BJ (cell line): Measurements from ENCODE around the gene SYPL1. TPM values are rescaled to one million over a fixed set of nuclear protein-coding genes. Genes with fewer than 3 reads are reported as not detected.

Experiments
- CTCF ChIA-PET: fragments of 350-600 bp; formaldehyde crosslinking; extraction: SDS; loops from one replicate; lab custom pipeline; 2021; ENCODE audit warnings: antibody characterized with exemption, inconsistent platforms; lab: Yijun Ruan, JAX
- POLR2A ChIA-PET: fragments of 300-600 bp; sonication (Branson Sonifier 250); formaldehyde crosslinking; extraction: SDS; loops from one replicate; lab custom pipeline; 2021; ENCODE audit warnings: antibody characterized with exemption; lab: Charles Lee
- DNase-seq: peaks from one replicate; pipeline ENCODE4 v3.0.0-alpha.2; 2011; ENCODE audit warnings: low read depth
- H3K27me3 ChIP-seq: 2 replicates; pipeline ENCODE4 v1.6.0; 2011; ENCODE audit warnings: low read length; ENCODE audit not compliant: control insufficient read depth, insufficient read depth
- H3K36me3 ChIP-seq: 2 replicates; pipeline ENCODE4 v1.5.1; 2011; ENCODE audit warnings: low read length; ENCODE audit not compliant: control insufficient read depth, insufficient read depth
- H3K4me3 ChIP-seq: 2 replicates; pipeline ENCODE4 v1.5.1; 2011; ENCODE audit warnings: low read depth, mild to moderate bottlenecking, control low read depth, low read length
- CTCF ChIP-seq: IDR thresholded peaks from 2 replicates; pipeline ENCODE4 v1.5.1; 2011; ENCODE audit warnings: low read depth, mild to moderate bottlenecking, control low read depth, inconsistent platforms, low read length, moderate library complexity; ENCODE audit not compliant: insufficient read depth
- polyA minus RNA-seq: library from RNA; depleted of rRNA, polyadenylated mRNA; stranded (reverse); fragments of >200 nt; gene quantifications from 2 replicates; pipeline ENCODE4 v1.2.3, GENCODE V29; 2011; rRNA and poly(A)+ RNA removed
- polyA plus RNA-seq: library from polyadenylated mRNA; depleted of rRNA; stranded (reverse); fragments of >200 nt; gene quantifications from 2 replicates; pipeline ENCODE4 v1.2.3, GENCODE V29; 2011; rRNA removed

SYPL1 gene
- polyA plus RNA-seq: 39.9 and 77.9 TPM in 2 replicates
- polyA minus RNA-seq: 20.1 and 23.3 TPM in 2 replicates

- peak within 1 kb of the TSS; percentile 64 for H3K4me3 ChIP-seq
- H3K27me3 ChIP-seq: no peaks in the 10 kb centered on the region
- peak; percentile 57 for DNase-seq
- CTCF ChIA-PET: interaction anchor here (1.1 to 1.8 kb wide), 5 partner anchors 9 to 35 kb away, joined by 3 to 5 read pairs (median 4); no protein-coding TSS in a partner anchor
- TF ChIP-seq CTCF: no peak
- POLR2A ChIA-PET: interaction anchor here (0.6 kb wide), 2 partner anchors 456 to 520 kb away, joined by 3 to 5 read pairs; no protein-coding TSS in a partner anchor
- no peaks in the 10 kb centered on the region for H3K36me3 ChIP-seq
These were observed at the start of gene SYPL1 for GRCh38 chr7:106112118-106112971. TSS of gene SYPL1 (minus strand) at chr7:106112312. CDS start at chr7:106112208, 104 bp downstream.

GRCh38 chr7:106155027-106155426 lies 42.9 kb upstream of the SYPL1 start:
- no peak for TF ChIP-seq CTCF
- Histone ChIP-seq H3K4me3 (no peak overlapping the region), H3K36me3 (no peaks in the 10 kb centered on the region), H3K27me3 (peaks cover 7% of the 10 kb centered on the region)
- POLR2A ChIA-PET: no interaction called here
- no peak for DNase-seq
- CTCF ChIA-PET: interaction anchor here (1.0 to 9.5 kb wide), 14 partner anchors 9 to 503 kb away, joined by 3 to 184 read pairs (median 8); no protein-coding TSS in a partner anchor

- Histone ChIP-seq H3K36me3 (no peaks in the 10 kb centered on the region), H3K27me3 (peaks cover 7% of the 10 kb centered on the region), H3K4me3 (no peak overlapping the region)
- POLR2A ChIA-PET: interaction anchor here (0.6 kb wide), 1 partner anchor 394 kb away, joined by 4 read pairs; no protein-coding TSS in a partner anchor
- CTCF ChIA-PET: interaction anchor here (0.5 to 9.5 kb wide), 32 partner anchors 8 to 1542 kb away, joined by 3 to 184 read pairs (median 4); no protein-coding TSS in a partner anchor
- peak; percentile 21 for DNase-seq
- TF ChIP-seq CTCF: peak; percentile 98
These were observed 41.9 kb upstream of the SYPL1 start for GRCh38 chr7:106153891-106154449.

- Histone ChIP-seq H3K27me3 (peaks cover 7% of the 10 kb centered on the region), H3K36me3 (no peaks in the 10 kb centered on the region), H3K4me3 (no peak overlapping the region)
- CTCF ChIA-PET: interaction anchor here (1.1 to 9.5 kb wide), 7 partner anchors 9 to 106 kb away, joined by 3 to 184 read pairs (median 9); no protein-coding TSS in a partner anchor
- POLR2A ChIA-PET: no interaction called here
- TF ChIP-seq CTCF: no peak
- DNase-seq: no peak
These were observed 40.2 kb upstream of the SYPL1 start for GRCh38 chr7:106152313-106152665.
